GM18873 (cell line): ENCODE measurements around the gene RFX8.
"Not testable (repeated sequence)": the region's sequence is repeated elsewhere in the genome, so short reads cannot be mapped to it uniquely, and the experiment has no call there.

Experiments
- ATAC-seq: cut with Tn5 transposase; IDR thresholded peaks from one replicate; pipeline ENCODE4 v1.9.1; 2021; ENCODE audit warnings: mild to moderate bottlenecking, moderate library complexity, moderate number of reproducible peaks; ENCODE audit not compliant: unreplicated experiment, low FRiP score

RFX8 gene

GRCh38 chr2:101356521-101356920 is 118.4 kb downstream of the RFX8 start:
- no peak for ATAC-seq

DNA sequence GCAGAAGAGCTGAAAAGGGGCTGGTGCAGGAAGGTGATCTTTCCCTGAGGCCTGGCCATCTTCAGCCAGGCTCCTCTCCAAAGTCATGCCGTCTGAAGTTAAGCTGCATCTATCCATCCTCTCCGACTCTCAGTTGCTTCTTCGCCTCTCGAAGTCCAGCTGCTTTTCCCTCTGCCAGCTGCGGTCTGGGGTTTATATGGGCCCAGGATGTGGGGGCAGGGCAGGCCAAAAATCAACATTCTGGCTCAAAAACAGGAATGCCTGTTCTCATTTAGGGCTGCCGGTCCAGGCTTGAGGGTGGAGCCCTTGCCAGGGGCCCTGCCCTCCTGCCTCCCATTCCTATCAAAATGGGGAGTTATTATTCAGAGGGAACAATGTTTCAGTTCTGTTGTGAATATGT is 118.9 kb downstream of the RFX8 start:
- ATAC-seq = no peak

GRCh38 chr2:101355401-101356054 is 119.4 kb downstream of the RFX8 start:
- ATAC-seq = no peak

DNA sequence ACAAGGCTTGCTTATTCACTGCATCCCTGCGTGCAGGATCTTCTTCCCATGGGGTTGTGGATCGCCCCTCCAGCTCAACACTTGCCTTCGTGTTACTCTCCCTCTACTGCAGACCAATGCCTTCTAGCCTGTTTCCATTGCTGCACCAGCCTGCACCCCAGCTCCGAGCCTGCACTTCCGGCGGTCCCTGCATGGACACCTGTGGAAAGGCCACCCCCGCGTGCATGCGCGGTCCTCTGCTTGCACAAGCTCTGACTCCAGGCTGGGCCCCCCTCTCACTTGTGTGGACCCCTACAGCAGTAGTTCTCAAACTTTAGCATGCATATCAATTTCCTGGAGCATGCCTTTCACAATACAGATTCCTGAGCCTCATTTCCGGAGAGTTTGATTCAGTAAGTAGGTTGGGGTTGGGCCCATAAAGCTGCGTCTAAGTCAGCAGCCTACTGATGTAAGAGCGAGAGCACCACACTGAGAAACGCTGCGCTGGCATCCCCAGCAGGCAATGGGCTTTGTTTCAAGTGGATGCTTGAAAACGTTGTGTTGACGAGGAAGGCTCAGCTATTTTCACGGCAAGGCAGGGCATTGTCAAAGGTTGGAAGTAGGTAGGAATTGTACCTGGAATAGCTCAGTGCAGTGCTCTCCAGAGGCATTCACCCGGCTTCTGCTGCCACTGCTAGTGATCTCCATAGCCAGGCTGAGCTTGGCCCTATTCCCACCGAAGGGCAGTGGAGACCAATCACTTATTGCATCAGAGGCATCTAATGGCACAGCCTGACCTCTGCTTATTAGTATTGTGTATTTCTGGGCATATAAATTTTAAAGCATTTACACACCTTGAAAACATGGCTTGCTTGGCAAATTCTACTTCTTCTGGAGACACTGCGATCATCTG is 120.2 kb downstream of the RFX8 start:
- ATAC-seq = no peak

GRCh38 chr2:101352631-101353030 is 122.3 kb downstream of the RFX8 start:
- ATAC-seq = not testable (repeated sequence)

GRCh38 chr2:101351207-101351606 is 123.7 kb downstream of the RFX8 start:
- no peak for ATAC-seq

GRCh38 chr2:101349893-101350662 is 124.8 kb downstream of the RFX8 start:
- ATAC-seq = no peak

DNA sequence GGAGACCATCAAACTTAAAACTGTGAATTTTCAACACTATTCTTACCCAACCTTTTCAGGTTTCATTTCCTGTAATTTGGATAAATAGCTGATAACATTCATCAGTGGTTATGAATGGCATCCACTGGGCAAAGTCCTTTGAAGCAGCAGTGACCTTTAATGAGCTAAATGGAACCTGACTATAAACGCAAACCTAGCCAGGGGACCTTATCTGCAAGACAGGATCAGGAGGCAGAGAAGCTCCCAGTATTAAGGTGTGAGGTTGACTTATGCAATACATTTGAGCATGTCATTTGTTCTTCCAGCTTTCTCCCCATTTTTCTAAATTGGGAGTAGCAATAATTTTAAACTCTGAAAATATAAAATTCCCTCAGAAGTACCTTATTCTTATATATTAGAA is 126.0 kb downstream of the RFX8 start:
- ATAC-seq = no peak
